Natural killer cell (primary cell): ENCODE results near the gene LAG3. TPM values are rescaled to one million over a fixed set of nuclear protein-coding genes. Genes with fewer than 3 reads are reported as not detected.

Experiments
- ATAC-seq, 3 donors: fragments of 150-1000 bp in 2 of 3; fragments of 200-7000 bp in 1 of 3; cut with Tn5 transposase; 1 replicate in 1 of 3; 2 replicates in 2 of 3; pipeline ENCODE4 v1.10.0; 2021; ENCODE audit warnings: mild to moderate bottlenecking in 2 of 3, moderate library complexity in 2 of 3
- DNase-seq, 2 donors: peaks; one replicate each; pipeline versions ENCODE4 v3.0.0 to v3.0.0-alpha.2; 2013 to 2021; ENCODE audit warnings: mixed read lengths in 1 of 2
- H3K27ac ChIP-seq: one replicate; pipeline ENCODE4 v1.5.1; 2013; ENCODE audit warnings: mild to moderate bottlenecking, low read length
- H3K27me3 ChIP-seq: one replicate; pipeline ENCODE4 v1.6.1; 2013; ENCODE audit warnings: low read length; ENCODE audit not compliant: control insufficient read depth, insufficient read depth
- H3K36me3 ChIP-seq: one replicate; pipeline ENCODE4 v1.6.1; 2013; ENCODE audit warnings: low read length; ENCODE audit not compliant: control insufficient read depth, insufficient read depth
- H3K4me1 ChIP-seq: one replicate; pipeline ENCODE4 v1.6.1; 2013; ENCODE audit warnings: low read length; ENCODE audit not compliant: control insufficient read depth, insufficient read depth
- H3K4me3 ChIP-seq: one replicate; pipeline ENCODE4 v1.5.1; 2013; ENCODE audit warnings: low read length
- H3K9me3 ChIP-seq: one replicate; pipeline ENCODE4 v1.6.1; 2013; ENCODE audit warnings: low read length; ENCODE audit not compliant: control insufficient read depth, insufficient read depth
- H3K27ac Mint-ChIP-seq, 2 donors: one replicate each; pipeline ENCODE4 v1.8.0; 2022; ENCODE audit warnings: mild to moderate bottlenecking in 2 of 2, mixed read lengths in 2 of 2, moderate library complexity in 1 of 2
- H3K27me3 Mint-ChIP-seq, 2 donors: one replicate each; pipeline ENCODE4 v1.8.0; 2022; ENCODE audit warnings: low read depth in 2 of 2, mixed read lengths in 2 of 2
- H3K36me3 Mint-ChIP-seq: one replicate; pipeline ENCODE4 v1.8.0; 2022; ENCODE audit warnings: mixed read lengths
- H3K4me1 Mint-ChIP-seq, 2 donors: one replicate each; pipeline ENCODE4 v1.8.0; 2022; ENCODE audit warnings: mixed read lengths in 2 of 2
- H3K4me3 Mint-ChIP-seq: one replicate; pipeline ENCODE4 v1.8.0; 2022; ENCODE audit warnings: mild to moderate bottlenecking, moderate library complexity, mixed read lengths
- H3K9me3 Mint-ChIP-seq, 2 donors: one replicate each; pipeline ENCODE4 v1.8.0; 2022; ENCODE audit warnings: mixed read lengths in 2 of 2
- WGBS: methylation state at CpG from one replicate; pipeline ENCODE4 v1.1.7; 2013; ENCODE audit warnings: missing lambda C conversion rate; ENCODE audit not compliant: insufficient coverage; 5-methylcytosine and 5-hydroxymethylcytosine counted together
- intact Hi-C: fragments of 100-400 bp; cut with micrococcal nuclease; formaldehyde crosslinking; loops from one replicate; pipeline ENCODE4 v1.14.2; 2022
- total RNA-seq, 4 donors: library from RNA; stranded (reverse); fragments of 120-200 nt in 1 of 4; gene quantifications; one replicate each; pipeline versions ENCODE4 v1.2.3 to v1.2.4, GENCODE V29; 2013 to 2022
- TF ChIP-seq, protein P1 (sequence below): fragments of 200-600 bp; IDR thresholded peaks from one replicate; pipeline ENCODE4 v1.8.0; 2022; ENCODE audit warnings: antibody characterized with exemption

The LAG3 gene
- total RNA-seq, 3 donors from 2014 or later (not counting 1 experiment from before 2014, with no cell fraction given), result 0.36 to 7.6 (median 0.78) TPM

DNA sequence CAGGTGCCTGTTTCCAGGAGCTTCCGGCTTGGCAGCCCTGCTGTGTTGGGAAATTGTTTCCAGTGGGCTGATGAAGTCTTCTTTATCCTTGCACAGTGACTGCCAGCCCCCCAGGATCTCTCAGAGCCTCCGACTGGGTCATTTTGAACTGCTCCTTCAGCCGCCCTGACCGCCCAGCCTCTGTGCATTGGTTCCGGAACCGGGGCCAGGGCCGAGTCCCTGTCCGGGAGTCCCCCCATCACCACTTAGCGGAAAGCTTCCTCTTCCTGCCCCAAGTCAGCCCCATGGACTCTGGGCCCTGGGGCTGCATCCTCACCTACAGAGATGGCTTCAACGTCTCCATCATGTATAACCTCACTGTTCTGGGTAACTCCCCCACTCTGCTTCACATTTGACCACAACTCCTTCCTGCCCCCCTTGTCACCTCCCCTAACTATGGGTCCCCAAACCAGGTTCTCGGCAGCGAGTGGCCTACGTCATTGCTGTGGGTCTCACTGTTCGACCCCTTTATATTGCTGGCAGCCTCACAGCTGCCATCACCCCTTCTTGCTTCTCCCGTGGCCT is 2.3 kb downstream of the LAG3 start:
- intact Hi-C loops, result no loop called here
- Mint-ChIP-seq H3K4me3 (peak overlapping the region; percentile 21), H3K36me3 (no peaks in the 10 kb centered on the region), H3K4me1 (peaks cover 19 to 31% of the 10 kb centered on the region in 2 donors), H3K9me3 (no peaks in the 10 kb centered on the region), H3K27me3 (peaks cover 68 to 74% of the 10 kb centered on the region in 2 donors), H3K27ac (peak overlapping the region in 1 of 2 donors; percentile 45)
- DNase-seq (peak in 1 of 2 donors; percentile 80), ATAC-seq (peak in 2 of 3 donors; percentile 17 to 57)
- Histone ChIP-seq H3K27me3 (peaks cover 21% of the 10 kb centered on the region), H3K4me3 (peak overlapping the region; percentile 31), H3K27ac (peak overlapping the region; percentile 71), H3K4me1 (peaks cover 51% of the 10 kb centered on the region), H3K9me3 (no peaks in the 10 kb centered on the region), H3K36me3 (no peaks in the 10 kb centered on the region)
- 61% methylated on average over 15 of the region's 15 CpGs for WGBS
- TF ChIP-seq, protein P1, sequence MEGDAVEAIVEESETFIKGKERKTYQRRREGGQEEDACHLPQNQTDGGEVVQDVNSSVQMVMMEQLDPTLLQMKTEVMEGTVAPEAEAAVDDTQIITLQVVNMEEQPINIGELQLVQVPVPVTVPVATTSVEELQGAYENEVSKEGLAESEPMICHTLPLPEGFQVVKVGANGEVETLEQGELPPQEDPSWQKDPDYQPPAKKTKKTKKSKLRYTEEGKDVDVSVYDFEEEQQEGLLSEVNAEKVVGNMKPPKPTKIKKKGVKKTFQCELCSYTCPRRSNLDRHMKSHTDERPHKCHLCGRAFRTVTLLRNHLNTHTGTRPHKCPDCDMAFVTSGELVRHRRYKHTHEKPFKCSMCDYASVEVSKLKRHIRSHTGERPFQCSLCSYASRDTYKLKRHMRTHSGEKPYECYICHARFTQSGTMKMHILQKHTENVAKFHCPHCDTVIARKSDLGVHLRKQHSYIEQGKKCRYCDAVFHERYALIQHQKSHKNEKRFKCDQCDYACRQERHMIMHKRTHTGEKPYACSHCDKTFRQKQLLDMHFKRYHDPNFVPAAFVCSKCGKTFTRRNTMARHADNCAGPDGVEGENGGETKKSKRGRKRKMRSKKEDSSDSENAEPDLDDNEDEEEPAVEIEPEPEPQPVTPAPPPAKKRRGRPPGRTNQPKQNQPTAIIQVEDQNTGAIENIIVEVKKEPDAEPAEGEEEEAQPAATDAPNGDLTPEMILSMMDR, result no peak

DNA sequence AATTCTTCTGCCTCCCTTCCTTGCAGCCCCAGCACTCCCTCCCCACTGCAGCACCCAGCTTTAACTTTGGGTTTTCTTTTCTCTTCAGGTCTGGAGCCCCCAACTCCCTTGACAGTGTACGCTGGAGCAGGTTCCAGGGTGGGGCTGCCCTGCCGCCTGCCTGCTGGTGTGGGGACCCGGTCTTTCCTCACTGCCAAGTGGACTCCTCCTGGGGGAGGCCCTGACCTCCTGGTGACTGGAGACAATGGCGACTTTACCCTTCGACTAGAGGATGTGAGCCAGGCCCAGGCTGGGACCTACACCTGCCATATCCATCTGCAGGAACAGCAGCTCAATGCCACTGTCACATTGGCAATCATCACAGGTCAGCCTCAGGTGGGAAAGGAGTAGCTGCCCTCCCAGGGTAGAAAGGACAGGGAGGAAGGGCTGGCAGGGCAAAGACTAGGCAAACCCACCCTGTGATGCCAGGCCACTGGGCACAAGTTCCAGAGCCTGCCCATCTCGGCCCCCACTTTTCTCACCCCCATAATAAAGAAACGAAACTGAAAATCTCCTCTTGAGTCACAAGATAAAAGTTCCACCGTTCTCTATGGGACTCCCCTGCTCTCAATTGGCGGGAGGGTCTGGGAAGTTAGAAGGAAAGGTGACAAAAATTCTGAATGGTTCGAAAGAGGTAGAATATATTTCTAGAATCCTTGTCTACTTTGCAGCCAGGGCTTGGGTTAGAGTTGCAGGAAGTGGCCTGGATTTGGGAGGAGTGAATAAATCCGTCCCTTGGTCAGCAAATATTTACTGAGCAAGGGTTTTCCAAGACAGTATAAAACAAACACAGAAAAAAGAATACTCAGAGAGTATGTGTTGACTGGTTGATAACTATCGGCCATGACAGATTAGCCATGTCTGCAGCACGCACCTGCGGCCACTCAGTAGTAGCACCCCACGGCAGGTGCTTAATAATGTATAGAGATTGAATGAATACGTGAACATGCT is 3.2 kb downstream of the LAG3 start:
- WGBS, result 75% methylated on average over 15 of the region's 16 CpGs
- H3K9me3 Mint-ChIP-seq, result no peaks in the 10 kb centered on the region
- no peaks in the 10 kb centered on the region for H3K9me3 ChIP-seq
- H3K36me3 ChIP-seq, result no peaks in the 10 kb centered on the region
- H3K4me3 ChIP-seq, result peak overlapping the region; percentile 31
- DNase-seq (peak in 1 of 2 donors; percentile 50), ATAC-seq (no peak)
- peak overlapping the region; percentile 71 for H3K27ac ChIP-seq
- peaks cover 62 to 72% of the 10 kb centered on the region in 2 donors for H3K27me3 Mint-ChIP-seq
- H3K36me3 Mint-ChIP-seq, result no peaks in the 10 kb centered on the region
- TF ChIP-seq, protein P1, result no peak
- H3K4me1 Mint-ChIP-seq, result peaks cover 19 to 31% of the 10 kb centered on the region in 2 donors
- intact Hi-C loops, result no loop called here
- peaks cover 21% of the 10 kb centered on the region for H3K27me3 ChIP-seq
- H3K4me3 Mint-ChIP-seq, result peak overlapping the region; percentile 21
- H3K27ac Mint-ChIP-seq, result peak overlapping the region in 1 of 2 donors; percentile 45
- H3K4me1 ChIP-seq, result peaks cover 51% of the 10 kb centered on the region

DNA sequence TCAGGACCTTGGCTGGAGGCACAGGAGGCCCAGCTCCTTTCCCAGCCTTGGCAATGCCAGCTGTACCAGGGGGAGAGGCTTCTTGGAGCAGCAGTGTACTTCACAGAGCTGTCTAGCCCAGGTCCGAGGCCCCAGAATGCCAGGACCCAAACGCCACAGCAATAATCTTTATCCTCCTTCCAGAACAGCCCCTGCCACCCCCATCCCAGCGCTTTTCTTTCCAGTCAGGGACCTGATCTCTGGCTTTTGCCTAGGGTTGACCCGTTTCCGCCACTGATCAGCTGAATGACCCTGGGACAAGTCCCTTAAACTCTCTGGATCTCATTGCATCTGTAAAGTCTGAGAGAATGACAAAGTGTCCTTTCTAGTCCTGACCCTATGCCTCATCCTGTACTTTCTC is 5.1 kb downstream of the LAG3 start:
- H3K4me1 ChIP-seq, result peaks cover 43% of the 10 kb centered on the region
- H3K4me3 Mint-ChIP-seq, result no peak overlapping the region
- ATAC-seq, result no peak
- H3K27ac Mint-ChIP-seq, result no peak overlapping the region
- peaks cover 48 to 54% of the 10 kb centered on the region in 2 donors for H3K27me3 Mint-ChIP-seq
- 97% methylated on average over 5 of the region's 5 CpGs for WGBS
- H3K9me3 ChIP-seq, result no peaks in the 10 kb centered on the region
- H3K27me3 ChIP-seq, result peaks cover 21% of the 10 kb centered on the region
- no peak overlapping the region for H3K27ac ChIP-seq
- TF ChIP-seq, protein P1, result no peak
- H3K4me3 ChIP-seq, result no peak overlapping the region
- H3K36me3 ChIP-seq, result no peaks in the 10 kb centered on the region
- intact Hi-C loops, result no loop called here
- H3K4me1 Mint-ChIP-seq, result peaks cover 13 to 25% of the 10 kb centered on the region in 2 donors
- H3K36me3 Mint-ChIP-seq, result no peaks in the 10 kb centered on the region
- DNase-seq, result no peak
- H3K9me3 Mint-ChIP-seq, result no peaks in the 10 kb centered on the region
